Right kidney (tissue), 1 donor: ENCODE data around the gene KIF12.
"Not testable (repeated sequence)": the region's sequence is repeated elsewhere in the genome, so short reads cannot be mapped to it uniquely, and the experiment has no call there.

ENCODE experiments used
- DNase-seq: peaks from one replicate; pipeline ENCODE4 v3.0.0-alpha.2; 2016

The KIF12 gene

DNA sequence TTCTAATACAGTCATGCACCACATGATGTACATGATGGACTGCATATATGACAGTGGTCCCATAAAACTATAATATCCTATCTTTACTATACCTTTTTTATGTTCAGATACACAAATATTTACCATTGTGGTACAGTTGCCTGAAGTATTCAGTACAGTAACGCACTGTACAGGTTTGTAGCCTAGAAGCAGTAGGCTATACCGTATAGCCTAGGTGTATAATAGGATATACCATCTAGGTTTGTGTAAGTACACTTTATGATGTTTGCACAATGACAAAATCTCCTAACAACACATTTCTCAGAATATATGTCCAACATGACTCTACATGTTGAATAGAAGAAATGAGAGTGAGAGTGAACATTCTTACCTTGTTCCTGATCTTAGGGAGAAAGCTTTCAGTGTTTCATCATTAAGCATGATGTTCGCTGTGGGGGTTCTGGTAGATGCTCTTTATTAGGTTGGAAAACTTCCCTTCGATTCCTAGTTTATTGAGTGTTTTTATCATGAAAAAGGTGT is 52.8 kb downstream of the KIF12 start:
- no peak for DNase-seq

DNA sequence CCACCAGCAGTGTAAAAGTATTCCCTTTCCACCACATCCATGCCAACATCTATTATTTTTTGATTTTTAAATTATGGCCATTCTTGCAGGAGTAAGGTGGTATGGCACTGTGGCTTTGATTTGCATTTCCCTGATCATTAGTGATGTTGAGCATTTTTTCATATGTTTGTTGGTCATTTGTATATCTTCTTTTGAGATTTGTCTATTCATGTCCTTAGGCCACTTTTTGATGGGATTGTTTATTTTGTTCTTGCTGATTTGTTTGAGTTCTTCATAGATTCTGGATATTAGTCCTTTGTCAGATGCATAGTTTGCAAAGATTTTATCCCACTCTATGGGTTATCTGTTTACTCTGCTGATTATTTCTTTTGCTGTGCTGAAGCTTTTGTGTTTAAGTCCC is 55.4 kb downstream of the KIF12 start:
- not testable (repeated sequence) for DNase-seq
